Neural progenitor cell (in vitro differentiated cells): ENCODE data around the gene ZNF664.

ENCODE experiments used
- CTCF ChIP-seq: fragments of 200-600 bp; sonication (generic); IDR thresholded peaks from 2 replicates; pipeline ENCODE4 v1.5.1; 2017; ENCODE audit warnings: antibody characterized with exemption, mild to moderate bottlenecking
- EZH2 ChIP-seq: fragments of 200-600 bp; sonication (generic); IDR thresholded peaks from 2 replicates; pipeline ENCODE4 v1.6.1; 2017; ENCODE audit warnings: antibody characterized with exemption, mild to moderate bottlenecking, moderate library complexity
- EZH2phosphoT487 ChIP-seq: fragments of 200-600 bp; sonication (generic); IDR thresholded peaks from 2 replicates; pipeline ENCODE4 v1.6.1; 2017; ENCODE audit warnings: antibody characterized with exemption

DNA sequence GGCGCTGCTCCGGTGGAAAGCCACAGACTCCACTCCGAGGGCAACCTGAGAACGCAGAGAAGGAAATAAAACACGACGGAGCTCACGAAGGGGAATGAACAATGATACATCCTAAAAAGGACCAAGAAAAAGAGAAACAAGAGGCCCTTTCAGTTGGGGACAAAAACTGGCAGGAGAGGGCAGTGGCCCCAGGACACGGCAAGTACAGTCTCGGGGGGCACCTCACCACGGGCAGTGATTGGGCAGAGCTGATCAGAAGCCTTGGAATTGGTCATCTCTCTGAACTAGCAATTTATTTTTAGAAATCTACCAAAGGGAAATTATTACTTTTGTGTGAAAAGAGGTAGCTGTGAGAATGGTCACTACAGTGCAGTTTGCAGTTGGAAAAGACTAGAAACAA is 28.3 kb upstream of the ZNF664 start:
- no peak for TF ChIP-seq CTCF
- TF ChIP-seq EZH2 = no peak
- no peak for TF ChIP-seq EZH2phosphoT487
